PC-3 (cell line): ENCODE results near the gene ZNF678. TPM values are rescaled to one million over a fixed set of nuclear protein-coding genes. Genes with fewer than 3 reads are reported as not detected.

Experiments
- ATAC-seq: fragments of 200-7000 bp; cut with Tn5 transposase; 2 replicates; pipeline ENCODE4 v1.9.1; 2020; ENCODE audit warnings: mild to moderate bottlenecking, moderate library complexity
- BruUV-seq: library from RNA; stranded (reverse); fragments of 400-500 nt; replicated peaks from 2 replicates; lab custom pipeline; 2021; lab: Mats Ljungman, UMichigan
- CTCF ChIA-PET: fragments of 300-600 bp; sonication (Branson Sonifier 250); formaldehyde crosslinking; loops from one replicate; lab custom pipeline; 2022; ENCODE audit warnings: antibody characterized with exemption; lab: Charles Lee
- POLR2A ChIA-PET: fragments of 300-600 bp; sonication (Branson Sonifier 250); formaldehyde crosslinking; loops from one replicate; lab custom pipeline; 2022; ENCODE audit warnings: antibody characterized with exemption; ENCODE audit not compliant: unreplicated experiment; lab: Charles Lee
- DNase-seq: peaks from one replicate; pipeline ENCODE4 v3.0.0-alpha.2; 2015
- H2AFZ ChIP-seq: fragments of 300-600 bp; sonication (generic); 2 replicates; pipeline ENCODE4 v1.6.0; 2016; ENCODE audit warnings: antibody characterized with exemption, low read length
- H3F3A ChIP-seq: fragments of 300-600 bp; sonication (generic); one replicate; pipeline ENCODE4 v1.6.0; 2017; ENCODE audit warnings: antibody characterized with exemption, low read length, control low read depth, mild to moderate bottlenecking; ENCODE audit not compliant: unreplicated experiment
- H3K27ac ChIP-seq: fragments of 300-600 bp; sonication (generic); 2 replicates; pipeline ENCODE4 v1.5.1; 2016; ENCODE audit warnings: mild to moderate bottlenecking, low read length
- H3K27me3 ChIP-seq: fragments of 300-600 bp; sonication (generic); 2 replicates; pipeline ENCODE4 v1.6.1; 2016; ENCODE audit warnings: low read length, mixed read lengths
- H3K36me3 ChIP-seq: fragments of 300-600 bp; sonication (generic); 2 replicates; pipeline ENCODE4 v1.6.1; 2016; ENCODE audit warnings: low read depth, mixed run types, low read length, mixed read lengths
- H3K4me1 ChIP-seq: fragments of 300-600 bp; sonication (generic); 2 replicates; pipeline ENCODE4 v1.5.1; 2016; ENCODE audit warnings: low read length; ENCODE audit not compliant: insufficient read depth
- H3K4me2 ChIP-seq: fragments of 300-600 bp; sonication (generic); 2 replicates; pipeline ENCODE4 v1.6.0; 2016; ENCODE audit warnings: low read length
- H3K4me3 ChIP-seq: fragments of 300-600 bp; sonication (generic); 2 replicates; pipeline ENCODE4 v1.5.1; 2016; ENCODE audit warnings: mild to moderate bottlenecking, low read length, mixed read lengths
- H3K79me2 ChIP-seq: fragments of 300-600 bp; sonication (generic); 2 replicates; pipeline ENCODE4 v1.6.1; 2017; ENCODE audit warnings: low read length, mixed read lengths
- H3K9ac ChIP-seq: fragments of 300-600 bp; sonication (generic); 2 replicates; pipeline ENCODE4 v1.6.0; 2016; ENCODE audit warnings: mild to moderate bottlenecking, low read length
- H3K9me2 ChIP-seq: fragments of 300-600 bp; sonication (generic); replicated peaks from 2 replicates; pipeline ENCODE4 v1.6.1; 2016; ENCODE audit warnings: mixed run types, low read length, mixed read lengths
- H3K9me3 ChIP-seq: fragments of 300-600 bp; sonication (generic); 2 replicates; pipeline ENCODE4 v1.6.1; 2016; ENCODE audit warnings: low read length, mixed read lengths
- H4K20me1 ChIP-seq: fragments of 300-600 bp; sonication (generic); 2 replicates; pipeline ENCODE4 v1.6.1; 2016; ENCODE audit warnings: low read length, mixed read lengths
- CTCF ChIP-seq: fragments of 300-600 bp; sonication (generic); conservative IDR thresholded peaks from 2 replicates; pipeline ENCODE4 v1.5.1; 2017; ENCODE audit warnings: antibody characterized with exemption, low read depth, mild to moderate bottlenecking, low read length
- EZH2 ChIP-seq: fragments of 300-600 bp; sonication (generic); IDR thresholded peaks from one replicate; pipeline ENCODE4 v1.6.1; 2017; ENCODE audit warnings: antibody characterized with exemption, mild to moderate bottlenecking, low read length; ENCODE audit not compliant: unreplicated experiment
- EZH2phosphoT487 ChIP-seq: fragments of 300-600 bp; sonication (generic); IDR thresholded peaks from 2 replicates; pipeline ENCODE4 v1.6.1; 2018; ENCODE audit warnings: mild to moderate bottlenecking, antibody characterized with exemption, low read length, borderline replicate concordance
- intact Hi-C: fragments of 100-400 bp; cut with micrococcal nuclease; formaldehyde crosslinking; loops from 2 replicates; pipeline ENCODE4 v1.9.0; 2023
- total RNA-seq: library from RNA; depleted of rRNA; stranded (reverse); fragments of >200 nt; gene quantifications from 2 replicates; pipeline ENCODE4 v1.2.3, GENCODE V29; 2014

ZNF678 gene
- total RNA-seq, 1 experiment from 2014 or later: 22.6 TPM

GRCh38 chr1:227547310-227548118 lies 15.8 kb upstream of the ZNF678 start:
- CTCF ChIA-PET: no interaction called here

GRCh38 chr1:227548119-227548397 lies 15.3 kb upstream of the ZNF678 start:
- Histone ChIP-seq H2AFZ (no peak overlapping the region), H3K36me3 (no peaks in the 10 kb centered on the region), H3K9me2 (no peaks in the 10 kb centered on the region), H3K4me1 (no peaks in the 10 kb centered on the region), H3K27ac (no peak overlapping the region), H3K79me2 (no peaks in the 10 kb centered on the region), H3K27me3 (no peaks in the 10 kb centered on the region), H3F3A (no peaks in the 10 kb centered on the region), H3K4me2 (no peak overlapping the region), H4K20me1 (no peaks in the 10 kb centered on the region), H3K9ac (no peak overlapping the region), H3K9me3 (no peaks in the 10 kb centered on the region), H3K4me3 (no peak overlapping the region)
- no TSS peak for BruUV-seq
- no peak for ATAC-seq
- no peak for TF ChIP-seq CTCF
- TF ChIP-seq EZH2: no peak
- ChIA-PET POLR2A (no interaction called here), CTCF (no interaction called here)
- DNase-seq: no peak
- intact Hi-C loops: loop anchor here (10.0 kb wide), 2 partner anchors 177 to 397 kb away; partner anchors contain the start of gene WNT9A

More at GRCh38 chr1:227547310-227548118, 15.8 kb upstream of the ZNF678 start:
- Histone ChIP-seq H3K4me1 (peaks cover 4% of the 10 kb centered on the region; the same call in 1 of the 2 replicates), H3K9me2 (no peaks in the 10 kb centered on the region), H3K9ac (no peak overlapping the region), H3K27ac (no peak overlapping the region), H3K9me3 (no peaks in the 10 kb centered on the region), H3K27me3 (no peaks in the 10 kb centered on the region), H3K79me2 (no peaks in the 10 kb centered on the region), H3F3A (no peaks in the 10 kb centered on the region), H3K4me2 (no peak overlapping the region), H3K36me3 (no peaks in the 10 kb centered on the region), H3K4me3 (no peak overlapping the region), H4K20me1 (no peaks in the 10 kb centered on the region), H2AFZ (no peak overlapping the region)
- TF ChIP-seq EZH2phosphoT487 (no peak), CTCF (no peak), EZH2 (no peak)
- POLR2A ChIA-PET: no interaction called here
- ATAC-seq (no peak), DNase-seq (no peak)
- BruUV-seq: no TSS peak
- intact Hi-C loops: loop anchor here (10.0 kb wide), 2 partner anchors 177 to 397 kb away; partner anchors contain the start of gene WNT9A

- no TSS peak for BruUV-seq
- intact Hi-C loops: loop anchor here (10.0 kb wide), 2 partner anchors 176 to 396 kb away; partner anchors contain the start of gene WNT9A
- TF ChIP-seq EZH2phosphoT487: no peak
- no peak for TF ChIP-seq CTCF
- no peak for TF ChIP-seq EZH2
Measured at GRCh38 chr1:227548448-227548847, 14.9 kb upstream of the ZNF678 start.

More at GRCh38 chr1:227548448-227548847, 14.9 kb upstream of the ZNF678 start:
- Histone ChIP-seq H3K4me2 (no peak overlapping the region), H3K9me3 (no peaks in the 10 kb centered on the region), H3K9ac (no peak overlapping the region), H3K4me3 (no peak overlapping the region), H3K36me3 (no peaks in the 10 kb centered on the region), H3K79me2 (no peaks in the 10 kb centered on the region), H3K27me3 (no peaks in the 10 kb centered on the region), H3K9me2 (no peaks in the 10 kb centered on the region), H2AFZ (no peak overlapping the region), H3F3A (no peaks in the 10 kb centered on the region), H3K27ac (no peak overlapping the region), H4K20me1 (no peaks in the 10 kb centered on the region), H3K4me1 (no peaks in the 10 kb centered on the region)
- CTCF ChIA-PET: no interaction called here
- ATAC-seq: peak; percentile 8; the same call in 1 of the 2 replicates
- POLR2A ChIA-PET: no interaction called here
- DNase-seq: no peak
